ENCODE results near the gene PRDM16. TPM values are rescaled to one million over a fixed set of nuclear protein-coding genes. Genes with fewer than 3 reads are reported as not detected.

Gene PRDM16
- polyA plus RNA-seq, 2 of the 4 experiments (the other 2 are of a cell fraction): 0.03 to 0.35 TPM

- H3K9me3 ChIP-seq: no peaks in the 10 kb centered on the region
- no peak overlapping the region for H3K4me2 ChIP-seq
- ChIA-PET CTCF (interaction anchor here (1.0 kb wide), 1 partner anchor 400 kb away, joined by 3 read pairs; no protein-coding TSS in a partner anchor), POLR2A (no interaction called here)
- no peak for DNase-seq (ENCODE audit: low read depth in 1 of 2, low spot score in 1 of 2)
- FAIRE-seq: no peak
- no peak for ATAC-seq
- no peak overlapping the region for H3K4me3 ChIP-seq
- H3K4me1 ChIP-seq: no peaks in the 10 kb centered on the region
- TF ChIP-seq HOXB5 (CRISPR knock-in tag; IDR thresholded peaks at IDR 0.05) (no peak), JUN (IDR thresholded peaks at IDR 0.05) (no peak), POLR2A (IDR thresholded peaks at IDR 0.05; ENCODE audit: low read length) (no peak), ZSCAN20 (CRISPR knock-in tag; IDR thresholded peaks at IDR 0.05) (no peak), HDAC2 (IDR thresholded peaks at IDR 0.05) (no peak), HOXB13 (CRISPR knock-in tag; IDR thresholded peaks at IDR 0.05; ENCODE audit: low read depth) (no peak), ZNF302 (CRISPR knock-in tag; IDR thresholded peaks at IDR 0.05) (no peak), TFCP2L1 (CRISPR knock-in tag; IDR thresholded peaks at IDR 0.05) (no peak), EP300 (IDR thresholded peaks at IDR 0.05) (no peak), PBX3 (IDR thresholded peaks at IDR 0.05) (no peak), FOSL2 (IDR thresholded peaks at IDR 0.05) (no peak), FOSL2 (CRISPR knock-in tag; IDR thresholded peaks at IDR 0.05) (no peak), USF2 (IDR thresholded peaks at IDR 0.05) (no peak), MYC (IDR thresholded peaks at IDR 0.05; ENCODE audit: borderline replicate concordance, low read length) (no peak), FOSB (CRISPR knock-in tag; IDR thresholded peaks at IDR 0.05) (no peak), SMC3 (IDR thresholded peaks at IDR 0.05) (no peak), CBX2 (IDR thresholded peaks at IDR 0.05; ENCODE audit: borderline replicate concordance, low read depth) (no peak), ELK1 (IDR thresholded peaks at IDR 0.05; ENCODE audit: low read depth, low read length) (no peak)
- WGBS (ENCODE audit: missing lambda C conversion rate): 81% methylated on average over 6 of the region's 22 CpGs
- no peak overlapping the region for H3K27ac ChIP-seq
These were observed 207.4 kb downstream of the PRDM16 start for GRCh38 chr1:3276341-3276800.

GRCh38 chr1:3277011-3277471 lies 208.0 kb downstream of the PRDM16 start:
- CTCF ChIA-PET: no interaction called here

More at GRCh38 chr1:3277011-3277471, 208.0 kb downstream of the PRDM16 start:
- ATAC-seq (no peak), DNase-seq (ENCODE audit: low read depth in 1 of 2, low spot score in 1 of 2) (no peak), FAIRE-seq (no peak)
- POLR2A ChIA-PET: no interaction called here
- Histone ChIP-seq H3K9me3 (no peaks in the 10 kb centered on the region), H3K4me3 (no peak overlapping the region), H3K27ac (no peak overlapping the region), H3K4me1 (no peaks in the 10 kb centered on the region), H3K4me2 (no peak overlapping the region)
- 72% methylated on average over 11 of the region's 15 CpGs for WGBS (ENCODE audit: missing lambda C conversion rate)
- TF ChIP-seq FOXS1 (CRISPR knock-in tag; IDR thresholded peaks at IDR 0.05) (no peak), CHD2 (IDR thresholded peaks at IDR 0.05; ENCODE audit: low read length, partially characterized antibody) (no peak), RNF2 (IDR thresholded peaks at IDR 0.05; ENCODE audit: borderline replicate concordance, low read depth) (no peak), PBX3 (IDR thresholded peaks at IDR 0.05) (no peak), KDM1A (IDR thresholded peaks at IDR 0.05; ENCODE audit: low read depth) (no peak), HOXA7 (CRISPR knock-in tag; IDR thresholded peaks at IDR 0.05) (no peak), BCL3 (IDR thresholded peaks at IDR 0.05) (no peak), SMC3 (IDR thresholded peaks at IDR 0.05) (no peak), ZFP36 (IDR thresholded peaks at IDR 0.05; ENCODE audit: borderline replicate concordance, partially characterized antibody) (no peak), TP53 (CRISPR knock-in tag; IDR thresholded peaks at IDR 0.05) (no peak), EHF (CRISPR knock-in tag; IDR thresholded peaks at IDR 0.05) (no peak), TFCP2L1 (CRISPR knock-in tag; IDR thresholded peaks at IDR 0.05) (no peak), MYC (IDR thresholded peaks at IDR 0.05; ENCODE audit: borderline replicate concordance, low read length) (no peak), JUNB (IDR thresholded peaks at IDR 0.05) (no peak), RFX5 (IDR thresholded peaks at IDR 0.05) (no peak), MAFK (IDR thresholded peaks at IDR 0.05; ENCODE audit: partially characterized antibody) (no peak), MAZ (IDR thresholded peaks at IDR 0.05; ENCODE audit: borderline replicate concordance, low read depth, low read length) (no peak), ESRRA (IDR thresholded peaks at IDR 0.05; ENCODE audit: borderline replicate concordance, low read length) (no peak), FOSL2 (IDR thresholded peaks at IDR 0.05) (no peak), FOSL2 (CRISPR knock-in tag; IDR thresholded peaks at IDR 0.05) (no peak), KDM5A (IDR thresholded peaks at IDR 0.05) (no peak)

Measured in A549 (cell line).